Neural crest cell (in vitro differentiated cells): ENCODE measurements around the gene CSF3R. TPM values are rescaled to one million over a fixed set of nuclear protein-coding genes. Genes with fewer than 3 reads are reported as not detected.

ENCODE experiments used
- DNase-seq: peaks from one replicate; pipeline ENCODE4 v3.0.0; 2021; ENCODE audit warnings: low read depth, mixed read lengths, low spot score
- H3K27ac Mint-ChIP-seq: one replicate; pipeline ENCODE4 v1.8.0; 2021; ENCODE audit warnings: mild to moderate bottlenecking, mixed read lengths; ENCODE audit not compliant: unreplicated experiment
- H3K27me3 Mint-ChIP-seq: 2 replicates; pipeline ENCODE4 v1.8.0; 2021; ENCODE audit warnings: low read depth, mild to moderate bottlenecking, mixed read lengths
- H3K36me3 Mint-ChIP-seq: 2 replicates; pipeline ENCODE4 v1.8.0; 2021; ENCODE audit warnings: low read depth, mild to moderate bottlenecking, mixed read lengths
- H3K4me1 Mint-ChIP-seq: 2 replicates; pipeline ENCODE4 v1.8.0; 2021; ENCODE audit warnings: mixed read lengths
- H3K4me3 Mint-ChIP-seq: one replicate; pipeline ENCODE4 v1.8.0; 2021; ENCODE audit warnings: mild to moderate bottlenecking, mixed read lengths
- H3K9me3 Mint-ChIP-seq: 2 replicates; pipeline ENCODE4 v1.8.0; 2021; ENCODE audit warnings: mixed read lengths
- CTCF ChIP-seq: fragments of 200-600 bp; sonication (generic); conservative IDR thresholded peaks from 2 replicates; pipeline ENCODE4 v1.5.0; 2021; ENCODE audit warnings: antibody characterized with exemption, mild to moderate bottlenecking
- total RNA-seq: library from RNA; stranded (reverse); gene quantifications from 2 replicates; pipeline ENCODE4 v1.2.1, GENCODE V29; 2021

CSF3R gene
- total RNA-seq, 1 donor from 2014 or later, result not detected

DNA sequence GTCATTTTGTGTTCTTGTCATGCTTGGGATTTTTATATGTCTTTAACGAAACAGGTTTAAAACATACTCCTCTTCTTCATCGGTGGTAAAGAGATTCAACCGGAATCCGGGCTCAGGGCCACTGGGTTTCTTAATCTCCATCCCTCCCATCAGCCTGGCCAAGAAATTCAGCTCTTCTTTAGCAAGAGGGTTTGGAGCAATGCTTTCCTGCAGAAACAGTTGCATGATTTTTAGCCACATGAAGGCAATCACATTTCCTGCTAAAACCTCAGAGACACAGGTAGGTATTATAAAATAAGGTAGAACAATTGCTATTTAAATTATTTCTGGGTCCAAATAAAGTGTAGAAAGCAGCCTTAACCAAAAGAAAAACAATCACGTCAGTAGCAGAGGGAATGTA lies 62.3 kb downstream of the CSF3R start:
- Mint-ChIP-seq H3K4me3 (no peak overlapping the region), H3K36me3 (peaks cover 4% of the 10 kb centered on the region), H3K4me1 (peaks cover 11% of the 10 kb centered on the region), H3K27me3 (no peaks in the 10 kb centered on the region), H3K9me3 (no peaks in the 10 kb centered on the region), H3K27ac (no peak overlapping the region)
- DNase-seq, result no peak
- TF ChIP-seq CTCF, result no peak

- Mint-ChIP-seq H3K27ac (no peak overlapping the region), H3K4me3 (no peak overlapping the region), H3K36me3 (peaks cover 4% of the 10 kb centered on the region), H3K27me3 (no peaks in the 10 kb centered on the region), H3K9me3 (no peaks in the 10 kb centered on the region), H3K4me1 (peaks cover 11% of the 10 kb centered on the region)
- TF ChIP-seq CTCF, result no peak
- DNase-seq, result no peak
These were observed 63.1 kb downstream of the CSF3R start for GRCh38 chr1:36419569-36419968.

DNA sequence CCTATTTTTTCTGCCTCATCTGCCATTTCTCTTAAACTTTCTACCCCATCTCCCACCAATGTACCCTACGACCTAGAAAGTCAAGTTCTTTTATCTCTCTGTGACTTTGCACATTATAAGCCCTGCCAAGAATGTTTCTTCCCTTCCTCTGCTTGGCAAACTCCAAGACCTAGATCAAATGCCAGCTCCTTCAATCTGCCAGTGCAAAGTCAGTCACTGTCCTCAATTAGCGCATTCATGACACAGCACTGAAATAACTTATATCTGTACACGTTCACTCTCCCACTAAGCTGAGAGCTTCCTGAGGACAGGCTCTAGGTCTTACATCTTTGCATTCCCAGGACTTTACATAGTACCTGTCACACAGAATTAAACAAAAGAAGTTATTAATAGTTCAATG lies 63.6 kb downstream of the CSF3R start:
- peaks cover 7% of the 10 kb centered on the region for H3K36me3 Mint-ChIP-seq
- no peaks in the 10 kb centered on the region for H3K9me3 Mint-ChIP-seq
- no peaks in the 10 kb centered on the region for H3K27me3 Mint-ChIP-seq
- H3K4me3 Mint-ChIP-seq, result no peak overlapping the region
- no peak for DNase-seq
- TF ChIP-seq CTCF, result no peak
- no peak overlapping the region for H3K27ac Mint-ChIP-seq
- H3K4me1 Mint-ChIP-seq, result peaks cover 11% of the 10 kb centered on the region

DNA sequence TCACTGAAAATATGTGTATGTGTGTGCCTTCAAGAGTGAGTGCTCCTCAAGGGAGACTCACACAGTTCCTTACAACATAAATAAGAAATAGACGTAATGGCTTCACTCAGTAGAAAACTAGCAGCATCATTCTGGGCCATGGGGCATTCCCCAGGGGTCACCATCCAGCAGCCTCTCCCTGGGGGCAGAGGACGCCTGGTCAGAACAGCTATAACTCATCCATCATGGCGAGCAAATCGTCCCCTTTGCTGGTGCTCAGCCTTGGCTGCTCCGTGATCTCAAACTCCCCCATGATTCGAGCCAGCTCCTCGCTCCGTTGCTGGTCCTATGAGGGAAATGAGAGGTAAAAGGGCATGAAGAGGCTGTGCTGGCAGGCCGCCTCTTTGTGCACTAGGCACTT lies 64.8 kb downstream of the CSF3R start:
- Mint-ChIP-seq H3K27ac (no peak overlapping the region), H3K27me3 (no peaks in the 10 kb centered on the region), H3K9me3 (no peaks in the 10 kb centered on the region), H3K4me1 (peaks cover 11% of the 10 kb centered on the region), H3K4me3 (no peak overlapping the region), H3K36me3 (peaks cover 7% of the 10 kb centered on the region)
- no peak for TF ChIP-seq CTCF
- no peak for DNase-seq

Other genes with a start within 250 kb of the CSF3R start
- 5.4 and 5.9 TPM in 2 replicates for gene SH3D21, start 176.5 kb downstream of the CSF3R start, total RNA-seq
- 24.8 and 28.5 TPM in 2 replicates for gene EVA1B, start 159.3 kb downstream of the CSF3R start, total RNA-seq
- gene STK40, start 97.0 kb downstream of the CSF3R start, total RNA-seq, result 77.5 and 80.1 TPM in 2 replicates
- 48.1 and 48.4 TPM in 2 replicates for gene LSM10, start 85.0 kb downstream of the CSF3R start, total RNA-seq
- gene OSCP1, start 32.5 kb downstream of the CSF3R start, total RNA-seq, result 10.5 and 11.5 TPM in 2 replicates
- 89.8 and 97.3 TPM in 2 replicates for gene MRPS15, start 18.5 kb downstream of the CSF3R start, total RNA-seq